IPS-20b (cell line): ENCODE results near the gene ONECUT3.
"Not testable (repeated sequence)": the region's sequence is repeated elsewhere in the genome, so short reads cannot be mapped to it uniquely, and the experiment has no call there.

Experiments used
- H3K27ac ChIP-seq: one replicate; pipeline ENCODE4 v1.5.1; 2013; ENCODE audit warnings: low read length
- H3K27me3 ChIP-seq: 2 replicates; pipeline ENCODE4 v1.6.1; 2013; ENCODE audit warnings: mild to moderate bottlenecking, low read length, inconsistent platforms; ENCODE audit not compliant: insufficient read depth
- H3K36me3 ChIP-seq: 2 replicates; pipeline ENCODE4 v1.6.1; 2013; ENCODE audit warnings: low read depth, mild to moderate bottlenecking, inconsistent platforms, low read length, moderate library complexity; ENCODE audit not compliant: insufficient read depth
- H3K4me1 ChIP-seq: 2 replicates; pipeline ENCODE4 v1.6.1; 2013; ENCODE audit warnings: mild to moderate bottlenecking, control low read depth, inconsistent platforms, low read length, moderate library complexity; ENCODE audit not compliant: insufficient read depth
- H3K4me3 ChIP-seq: 2 replicates; pipeline ENCODE4 v1.5.1; 2013; ENCODE audit warnings: mild to moderate bottlenecking, low read length, inconsistent platforms
- H3K9ac ChIP-seq: 2 replicates; pipeline ENCODE4 v1.6.1; 2013; ENCODE audit warnings: low read depth, mild to moderate bottlenecking, inconsistent platforms, low read length, moderate library complexity
- H3K9me3 ChIP-seq: 2 replicates; pipeline ENCODE4 v1.6.1; 2013; ENCODE audit warnings: mild to moderate bottlenecking, low read depth, low read length, inconsistent platforms; ENCODE audit not compliant: insufficient read depth

Gene ONECUT3

DNA sequence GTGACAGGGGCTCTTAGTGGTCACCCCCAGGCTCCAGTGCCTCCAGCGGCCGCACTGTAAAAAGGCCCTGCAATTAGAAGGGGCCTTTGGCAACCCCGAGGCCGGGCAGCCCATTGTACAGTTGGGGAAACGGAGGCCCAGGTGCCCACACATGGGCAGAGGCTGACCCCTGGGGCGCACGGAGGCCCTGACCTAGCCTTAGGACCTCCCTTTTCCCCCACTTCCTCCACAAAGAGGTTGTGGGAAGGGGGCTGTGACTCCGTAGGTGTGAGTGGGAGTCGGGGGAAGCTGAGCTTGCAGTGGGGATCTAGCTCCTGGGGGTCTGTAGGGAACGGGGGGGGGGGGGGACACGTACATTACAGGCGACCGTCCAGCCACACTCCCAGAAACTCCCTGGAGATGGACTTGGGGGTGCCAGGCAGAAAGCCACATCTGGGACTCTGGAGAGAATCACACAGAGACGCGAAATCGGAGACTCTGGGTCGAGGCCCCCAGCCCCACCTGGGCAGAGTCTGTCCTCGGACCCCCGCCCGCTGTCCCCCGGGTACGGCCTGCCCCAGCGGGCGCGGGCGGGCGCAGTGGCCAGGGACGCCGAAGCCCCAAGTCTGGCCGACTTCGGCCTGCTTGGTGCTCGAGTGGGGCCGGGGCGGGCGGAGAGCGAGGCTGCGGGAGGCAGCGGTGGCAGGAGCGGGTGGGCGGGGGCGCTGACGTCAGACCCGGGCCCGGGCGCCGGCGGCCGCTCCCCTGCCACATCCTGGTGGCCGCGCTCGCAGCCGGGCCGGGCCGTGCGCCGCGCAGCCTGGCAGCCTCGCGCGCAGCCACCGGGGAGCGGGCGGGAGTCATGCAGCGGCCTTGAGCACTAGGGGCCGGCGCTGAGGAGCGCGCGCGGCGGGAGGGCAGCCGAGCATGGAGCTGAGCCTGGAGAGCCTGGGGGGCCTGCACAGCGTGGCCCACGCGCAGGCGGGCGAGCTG is at the start of gene ONECUT3:
TSS of gene ONECUT3 (plus strand) at position 750 of the 972 bp plus-strand sequence. CDS start at position 907, 157 bp downstream.
- H3K36me3 ChIP-seq = no peaks in the 10 kb centered on the region
- H3K9ac ChIP-seq = no peak within 1 kb of the TSS
- H3K4me3 ChIP-seq = no peak within 1 kb of the TSS
- H3K27me3 ChIP-seq = peaks cover 93% of the 10 kb centered on the region
- H3K27ac ChIP-seq = no peak within 1 kb of the TSS
- H3K4me1 ChIP-seq = no peaks in the 10 kb centered on the region
- no peaks in the 10 kb centered on the region for H3K9me3 ChIP-seq

DNA sequence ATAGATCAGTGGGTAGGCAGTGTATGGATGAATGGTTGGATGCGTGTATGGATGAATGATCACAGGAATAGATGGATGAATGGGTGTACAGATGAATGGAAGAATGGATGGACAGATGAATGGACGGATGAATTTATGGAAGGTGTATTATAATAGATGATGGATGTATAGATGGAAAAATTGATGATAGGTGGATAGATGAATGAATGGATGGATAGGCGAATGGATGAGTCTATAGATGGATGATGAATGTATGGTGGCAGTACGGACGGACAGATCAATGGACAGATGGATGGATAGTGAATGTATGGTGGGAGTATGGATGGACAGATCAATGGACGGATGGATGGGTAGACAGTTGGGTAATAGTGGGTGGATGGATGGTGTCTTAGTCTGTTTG is 49.0 kb upstream of the ONECUT3 start:
- Histone ChIP-seq H3K27ac (no peak overlapping the region), H3K36me3 (no peaks in the 10 kb centered on the region), H3K9ac (no peak overlapping the region), H3K9me3 (no peaks in the 10 kb centered on the region), H3K4me1 (no peaks in the 10 kb centered on the region), H3K27me3 (peaks cover 16% of the 10 kb centered on the region), H3K4me3 (no peak overlapping the region)

DNA sequence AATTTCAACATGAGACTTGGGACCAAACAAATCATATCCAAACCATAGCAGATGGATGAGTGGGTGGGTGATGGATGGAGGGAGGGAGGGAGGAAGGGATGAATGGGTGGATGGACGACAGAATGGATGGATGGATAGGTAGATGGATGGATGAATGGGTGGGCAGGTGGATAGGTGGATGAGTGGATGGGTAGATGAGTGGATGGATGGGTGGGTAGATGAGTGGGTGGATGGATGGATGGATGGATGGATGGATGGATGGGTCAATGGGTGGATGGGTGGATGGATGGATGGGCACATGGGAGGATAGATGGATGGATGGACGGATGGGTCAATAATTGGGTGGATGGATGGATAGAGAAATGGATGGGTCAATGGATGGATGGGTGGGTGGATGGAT is 47.9 kb upstream of the ONECUT3 start:
- H3K4me3 ChIP-seq = no peak overlapping the region

DNA sequence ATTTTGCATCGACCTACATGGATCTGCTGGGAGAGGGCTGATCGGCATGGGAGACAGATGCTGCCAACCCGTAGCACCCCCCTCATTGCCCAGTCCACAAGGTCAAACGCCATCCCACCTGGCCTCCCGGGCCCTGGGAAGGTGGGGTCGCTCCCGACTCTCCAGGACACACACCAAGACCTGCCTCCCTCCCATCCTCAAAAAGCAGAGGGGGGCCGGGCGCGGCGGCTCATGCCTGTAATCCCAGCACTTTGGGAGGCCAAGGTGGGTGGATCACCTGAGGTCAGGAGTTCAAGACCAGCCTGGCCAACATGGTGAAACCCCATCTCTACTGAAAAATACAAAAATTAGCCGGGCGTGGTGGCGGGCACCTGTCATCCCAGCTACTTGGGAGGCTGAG is 46.7 kb upstream of the ONECUT3 start:
- H3K27me3 ChIP-seq, H3K36me3 ChIP-seq, H3K27ac ChIP-seq, H3K4me1 ChIP-seq, H3K4me3 ChIP-seq, H3K9ac ChIP-seq, H3K9me3 ChIP-seq: not testable (repeated sequence)

More for the DNA sequence above, 47.9 kb upstream of the ONECUT3 start:
- Histone ChIP-seq H3K4me1 (no peaks in the 10 kb centered on the region), H3K36me3 (no peaks in the 10 kb centered on the region), H3K9me3 (no peaks in the 10 kb centered on the region), H3K9ac (no peak overlapping the region), H3K27me3 (peaks cover 16% of the 10 kb centered on the region), H3K27ac (no peak overlapping the region)

DNA sequence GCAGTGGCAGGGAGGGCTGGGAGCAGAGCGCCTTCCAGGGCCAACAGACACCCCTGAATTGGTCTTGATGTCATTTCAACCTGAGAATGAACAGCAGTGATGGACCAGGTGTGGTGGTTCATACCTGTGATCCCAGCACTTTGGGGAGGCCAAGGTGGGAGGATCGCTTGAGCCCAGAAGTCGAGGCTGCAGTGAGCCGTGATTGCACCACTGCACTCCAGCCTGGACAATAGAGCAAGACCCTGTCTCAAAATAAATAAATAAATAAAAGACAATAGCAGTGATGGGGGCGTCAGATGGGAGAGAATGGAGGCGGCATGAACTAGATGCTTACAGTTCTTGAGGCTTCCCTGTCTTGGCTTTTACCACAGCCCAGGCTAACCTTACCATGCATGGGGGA is 46.1 kb upstream of the ONECUT3 start:
- Histone ChIP-seq H3K4me1 (no peaks in the 10 kb centered on the region), H3K27ac (no peak overlapping the region), H3K9ac (no peak overlapping the region), H3K4me3 (no peak overlapping the region), H3K36me3 (no peaks in the 10 kb centered on the region), H3K27me3 (peaks cover 3% of the 10 kb centered on the region; the same call in 1 of the 2 replicates), H3K9me3 (no peaks in the 10 kb centered on the region)

DNA sequence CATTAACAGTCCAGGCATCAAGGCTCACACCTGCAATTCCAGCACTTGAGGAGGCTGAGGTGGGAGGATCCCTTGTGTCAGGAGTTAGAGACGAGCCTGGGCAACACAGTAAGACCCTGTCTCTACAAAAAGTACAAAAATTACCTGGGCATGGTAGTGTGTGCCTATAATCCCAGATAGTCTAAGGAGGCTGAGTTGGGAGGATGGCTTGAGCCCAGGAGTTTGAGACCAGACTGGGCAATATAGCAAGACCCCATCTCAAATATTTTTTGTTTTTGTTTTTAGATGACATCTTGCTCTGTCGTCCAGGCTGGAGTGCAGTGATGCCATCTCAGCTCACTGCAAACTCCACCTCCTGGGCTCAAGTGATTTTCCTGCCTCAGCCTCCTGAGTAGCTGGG is 40.1 kb upstream of the ONECUT3 start:
- H3K4me3 ChIP-seq = no peak overlapping the region
- H3K27ac ChIP-seq = no peak overlapping the region
- H3K27me3 ChIP-seq = peaks cover 20% of the 10 kb centered on the region
- H3K9ac ChIP-seq = no peak overlapping the region
- no peaks in the 10 kb centered on the region for H3K4me1 ChIP-seq
- H3K9me3 ChIP-seq = no peaks in the 10 kb centered on the region
- no peaks in the 10 kb centered on the region for H3K36me3 ChIP-seq

DNA sequence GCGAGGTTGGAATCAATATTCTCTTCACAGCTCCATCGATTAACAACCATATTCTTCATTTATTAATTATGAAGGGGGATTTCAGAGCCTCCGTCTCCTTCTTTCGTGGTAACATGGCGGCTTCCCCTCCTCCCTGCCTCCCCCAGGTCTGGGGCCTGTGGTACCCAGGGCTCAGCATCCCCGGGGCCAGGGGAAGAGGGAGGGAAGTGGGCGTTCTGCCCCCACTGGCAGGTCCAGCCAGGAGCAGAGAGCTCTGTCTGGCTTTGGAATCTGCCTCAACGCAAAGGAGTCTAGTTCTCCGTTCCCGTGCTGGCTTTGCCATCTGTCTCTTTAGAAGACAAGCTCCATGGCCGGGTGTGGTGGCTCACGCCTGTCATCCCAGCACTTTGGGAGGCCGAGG is 37.8 kb upstream of the ONECUT3 start:
- Histone ChIP-seq H3K36me3 (no peaks in the 10 kb centered on the region), H3K27ac (no peak overlapping the region), H3K4me3 (no peak overlapping the region), H3K27me3 (peaks cover 41% of the 10 kb centered on the region), H3K9ac (no peak overlapping the region), H3K9me3 (no peaks in the 10 kb centered on the region), H3K4me1 (no peaks in the 10 kb centered on the region)

DNA sequence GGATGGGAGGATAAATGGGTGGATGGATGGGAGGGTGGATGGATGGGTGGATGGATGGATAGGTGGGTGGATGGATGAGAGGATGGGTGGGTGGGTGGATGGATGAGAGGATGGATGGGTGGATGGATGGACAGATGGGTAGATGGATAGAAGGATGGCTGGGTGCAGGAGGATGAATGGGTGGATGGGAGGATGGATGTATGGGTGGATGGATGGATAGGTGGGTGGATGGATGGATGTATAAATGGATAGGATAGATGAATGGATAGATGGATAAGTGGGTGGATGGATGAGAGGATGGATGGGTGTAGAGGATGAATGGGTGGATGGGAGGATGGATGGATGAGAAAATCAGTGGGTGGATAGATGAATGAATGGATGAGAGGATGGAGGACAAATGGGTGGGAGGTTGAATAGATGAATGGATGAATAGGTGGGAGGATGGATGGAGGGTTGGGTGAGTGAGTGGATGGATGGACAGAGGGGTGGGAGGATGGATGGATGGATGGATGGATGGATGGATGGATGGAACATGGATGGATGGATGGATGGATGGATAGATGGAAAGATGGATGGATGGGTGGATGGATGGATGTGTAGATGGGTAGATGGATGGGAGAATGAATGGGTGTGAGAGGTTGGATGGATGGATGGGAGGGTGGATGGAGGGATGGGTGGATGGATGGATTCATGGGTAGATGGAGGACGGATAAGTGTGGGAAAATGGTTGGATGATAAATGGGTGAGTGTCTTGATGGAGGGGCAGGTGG is 35.9 kb upstream of the ONECUT3 start:
- Histone ChIP-seq H3K9ac (no peak overlapping the region), H3K27me3 (peaks cover 48% of the 10 kb centered on the region), H3K36me3 (no peaks in the 10 kb centered on the region), H3K27ac (no peak overlapping the region), H3K9me3 (no peaks in the 10 kb centered on the region), H3K4me1 (no peaks in the 10 kb centered on the region), H3K4me3 (no peak overlapping the region)

DNA sequence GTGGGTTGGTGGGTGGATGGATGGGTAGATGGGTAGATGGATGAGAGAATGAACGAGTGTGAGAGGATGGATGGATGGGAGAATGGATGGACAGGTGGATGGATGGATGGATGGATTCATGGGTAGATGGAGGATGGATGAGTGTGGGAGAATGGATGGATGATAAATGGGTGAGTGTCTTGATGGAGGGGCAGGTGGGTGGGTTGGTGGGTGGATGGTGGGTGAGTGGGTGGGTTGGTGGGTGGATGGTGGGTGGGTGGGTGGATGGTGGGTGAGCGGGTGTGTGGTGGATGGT is 35.4 kb upstream of the ONECUT3 start:
- Histone ChIP-seq H3K4me1 (no peaks in the 10 kb centered on the region), H3K27ac (no peak overlapping the region), H3K9me3 (no peaks in the 10 kb centered on the region), H3K27me3 (peaks cover 54% of the 10 kb centered on the region), H3K36me3 (no peaks in the 10 kb centered on the region), H3K9ac (no peak overlapping the region), H3K4me3 (no peak overlapping the region)

DNA sequence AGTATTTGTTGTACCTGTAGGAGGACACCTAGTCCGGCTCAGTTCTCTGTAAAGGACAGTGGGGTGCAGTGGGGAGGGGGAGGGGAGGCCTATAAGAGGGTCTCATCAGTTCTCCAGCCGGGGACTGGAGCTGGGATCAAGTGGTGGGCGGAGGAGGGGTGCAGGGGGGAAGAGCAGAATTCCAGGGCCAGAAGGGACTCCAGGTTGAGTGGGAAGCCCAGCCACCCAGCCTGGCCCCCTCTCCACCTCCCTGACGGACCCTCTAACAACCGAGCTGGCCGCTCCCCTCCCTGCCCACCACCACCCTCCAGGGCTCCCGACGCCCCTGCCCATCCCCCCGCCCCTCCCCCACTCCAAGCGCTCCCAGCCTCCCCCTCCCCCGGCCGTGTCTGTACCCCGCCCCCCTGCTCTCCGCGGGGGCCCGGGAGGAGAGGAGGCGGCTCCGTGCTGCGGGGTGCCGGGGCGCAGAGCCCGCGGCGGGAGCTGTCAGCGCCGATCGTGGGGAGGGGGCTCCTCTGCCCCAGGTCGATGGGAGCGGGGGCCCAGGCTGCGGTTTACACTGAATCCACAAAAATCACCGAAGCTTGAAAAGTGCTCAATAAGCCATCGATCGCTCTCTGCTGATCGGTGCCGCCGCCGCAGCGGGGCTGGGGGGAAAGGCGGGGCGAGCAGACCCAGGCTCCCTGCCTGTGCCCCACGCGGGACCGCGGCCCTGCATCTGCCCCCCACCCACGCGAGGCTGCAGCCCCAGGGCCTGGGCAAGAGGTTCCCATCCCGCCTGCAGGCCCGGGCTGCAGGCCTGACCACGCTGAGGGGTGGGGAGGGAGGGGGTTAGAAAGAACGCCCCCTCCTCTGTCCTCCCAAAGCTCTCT is 34.6 kb upstream of the ONECUT3 start:
- Histone ChIP-seq H3K36me3 (no peaks in the 10 kb centered on the region), H3K27me3 (peaks cover 54% of the 10 kb centered on the region), H3K4me3 (peak overlapping the region; percentile 54; the same call in 1 of the 2 replicates), H3K9ac (no peak overlapping the region), H3K9me3 (no peaks in the 10 kb centered on the region), H3K4me1 (no peaks in the 10 kb centered on the region), H3K27ac (no peak overlapping the region)

DNA sequence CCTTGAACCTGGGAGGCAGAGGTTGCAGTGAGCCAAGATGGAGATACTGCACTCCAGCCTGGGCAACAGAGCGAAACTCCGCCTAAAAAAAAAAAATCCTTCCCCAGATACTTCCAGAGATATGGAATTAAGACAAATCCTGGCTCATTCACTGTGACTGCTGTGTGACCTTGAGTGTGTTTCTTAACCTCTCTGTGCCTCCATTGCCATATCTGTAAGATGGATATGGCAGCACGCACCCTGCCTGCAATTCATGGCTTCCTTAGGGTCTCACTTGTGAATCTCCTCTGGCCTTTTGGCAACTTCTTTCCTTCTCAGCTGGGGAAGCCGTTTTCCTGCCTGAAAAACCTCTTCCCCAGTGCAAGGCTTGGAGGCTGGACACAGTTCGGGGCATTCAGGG is 33.8 kb upstream of the ONECUT3 start:
- no peak overlapping the region for H3K4me3 ChIP-seq
- no peaks in the 10 kb centered on the region for H3K36me3 ChIP-seq
- no peak overlapping the region for H3K9ac ChIP-seq
- no peak overlapping the region for H3K27ac ChIP-seq
- H3K9me3 ChIP-seq = no peaks in the 10 kb centered on the region
- peaks cover 54% of the 10 kb centered on the region for H3K27me3 ChIP-seq
- no peaks in the 10 kb centered on the region for H3K4me1 ChIP-seq
